ENCODE data around the gene SPTBN5. TPM values are rescaled to one million over a fixed set of nuclear protein-coding genes. Genes with fewer than 3 reads are reported as not detected.

Gene SPTBN5
- total and polyA plus RNA-seq, 3 donors from 2014 or later, result 1.4 to 3.1 (median 1.4) TPM

DNA sequence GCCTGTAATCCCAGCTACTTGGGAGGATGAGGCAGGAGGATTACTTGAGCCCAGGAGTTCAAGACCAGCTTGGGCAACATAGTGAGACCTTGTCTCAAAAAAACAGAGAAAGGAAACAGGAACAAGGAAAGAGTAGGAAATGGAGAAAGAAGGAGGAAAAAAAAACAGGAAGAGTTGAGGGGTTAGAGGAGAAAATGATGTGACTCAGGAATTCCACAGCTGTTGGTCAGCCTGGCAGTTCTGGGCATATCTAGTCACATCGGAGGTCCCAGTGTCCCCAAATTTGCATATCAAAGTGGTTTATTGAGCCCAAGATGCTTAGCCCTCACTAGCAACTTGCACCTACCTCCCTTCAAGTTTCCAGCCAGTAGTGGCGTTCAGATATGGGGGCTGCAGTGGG is 84.7 kb downstream of the SPTBN5 start:
- Histone ChIP-seq H3K36me3 (ENCODE audit: low read depth, missing control alignments) (no peaks in the 10 kb centered on the region), H3K27ac (no peak overlapping the region), H3K4me1 (peaks cover 30% of the 10 kb centered on the region), H3K4me3 (no peak overlapping the region), H3K27me3 (no peaks in the 10 kb centered on the region), H3K9me3 (no peaks in the 10 kb centered on the region)
- intact Hi-C loops (cut with DNase I; ENCODE audit: low total_unique reads), result no loop called here
- TF ChIP-seq, protein P1, sequence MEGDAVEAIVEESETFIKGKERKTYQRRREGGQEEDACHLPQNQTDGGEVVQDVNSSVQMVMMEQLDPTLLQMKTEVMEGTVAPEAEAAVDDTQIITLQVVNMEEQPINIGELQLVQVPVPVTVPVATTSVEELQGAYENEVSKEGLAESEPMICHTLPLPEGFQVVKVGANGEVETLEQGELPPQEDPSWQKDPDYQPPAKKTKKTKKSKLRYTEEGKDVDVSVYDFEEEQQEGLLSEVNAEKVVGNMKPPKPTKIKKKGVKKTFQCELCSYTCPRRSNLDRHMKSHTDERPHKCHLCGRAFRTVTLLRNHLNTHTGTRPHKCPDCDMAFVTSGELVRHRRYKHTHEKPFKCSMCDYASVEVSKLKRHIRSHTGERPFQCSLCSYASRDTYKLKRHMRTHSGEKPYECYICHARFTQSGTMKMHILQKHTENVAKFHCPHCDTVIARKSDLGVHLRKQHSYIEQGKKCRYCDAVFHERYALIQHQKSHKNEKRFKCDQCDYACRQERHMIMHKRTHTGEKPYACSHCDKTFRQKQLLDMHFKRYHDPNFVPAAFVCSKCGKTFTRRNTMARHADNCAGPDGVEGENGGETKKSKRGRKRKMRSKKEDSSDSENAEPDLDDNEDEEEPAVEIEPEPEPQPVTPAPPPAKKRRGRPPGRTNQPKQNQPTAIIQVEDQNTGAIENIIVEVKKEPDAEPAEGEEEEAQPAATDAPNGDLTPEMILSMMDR (IDR thresholded peaks at IDR 0.05), result no peak
- no peak for DNase-seq
- WGBS, 2 donors, result 80 to 85% methylated on average over 2 of the region's 2 CpGs

- H3K27me3 ChIP-seq, result no peaks in the 10 kb centered on the region
- H3K9me3 ChIP-seq, result no peaks in the 10 kb centered on the region
- H3K4me3 ChIP-seq, result no peak overlapping the region
- H3K36me3 ChIP-seq (ENCODE audit: low read depth, missing control alignments), result no peaks in the 10 kb centered on the region
- TF ChIP-seq, protein P1 (IDR thresholded peaks at IDR 0.05), result no peak
- TF ChIP-seq POLR2A (IDR thresholded peaks at IDR 0.05), result no peak
- H3K4me1 ChIP-seq, result peaks cover 32% of the 10 kb centered on the region
- intact Hi-C loops (cut with DNase I; ENCODE audit: low total_unique reads), result no loop called here
- H3K27ac ChIP-seq, result no peak overlapping the region
- peak; percentile 73 for DNase-seq
- 48 to 66% methylated on average over 7 to 10 of the region's 10 CpGs for WGBS, 2 donors
Measured at GRCh38 chr15:41806291-41807181, 87.3 kb downstream of the SPTBN5 start.

- intact Hi-C loops (cut with DNase I; ENCODE audit: low total_unique reads), result no loop called here
- TF ChIP-seq POLR2A (IDR thresholded peaks at IDR 0.05), result no peak
- TF ChIP-seq, protein P1 (IDR thresholded peaks at IDR 0.05), result no peak
- Histone ChIP-seq H3K4me1 (peaks cover 26% of the 10 kb centered on the region), H3K27me3 (no peaks in the 10 kb centered on the region), H3K9me3 (no peaks in the 10 kb centered on the region), H3K4me3 (no peak overlapping the region), H3K36me3 (ENCODE audit: low read depth, missing control alignments) (no peaks in the 10 kb centered on the region), H3K27ac (peak overlapping the region in 1 of 2 donors; percentile 19)
- DNase-seq, result no peak
- 72 to 86% methylated on average over 3 of the region's 3 CpGs for WGBS, 2 donors
Measured at GRCh38 chr15:41805711-41806110, 88.1 kb downstream of the SPTBN5 start.

GRCh38 chr15:41804916-41805666 is 88.8 kb downstream of the SPTBN5 start:
- intact Hi-C loops (cut with DNase I; ENCODE audit: low total_unique reads), result no loop called here

More at GRCh38 chr15:41804916-41805666, 88.8 kb downstream of the SPTBN5 start:
- TF ChIP-seq POLR2A (IDR thresholded peaks at IDR 0.05), result no peak
- TF ChIP-seq, protein P1 (IDR thresholded peaks at IDR 0.05), result no peak
- Histone ChIP-seq H3K36me3 (ENCODE audit: low read depth, missing control alignments) (no peaks in the 10 kb centered on the region), H3K4me3 (no peak overlapping the region), H3K9me3 (no peaks in the 10 kb centered on the region), H3K27me3 (no peaks in the 10 kb centered on the region), H3K27ac (peak overlapping the region; percentile 19 to 33), H3K4me1 (peaks cover 26% of the 10 kb centered on the region)
- no peak for DNase-seq
- 69 to 72% methylated on average over 7 of the region's 8 CpGs for WGBS, 2 donors

Data from testis (tissue), 3 donors.